Astrocyte of the spinal cord (primary cell): ENCODE measurements around the gene TMEM115.
A peak's percentile ranks its signal among the peaks of the same experiment; 100 is the strongest.

Experiments used
- DNase-seq: peaks from one replicate; pipeline ENCODE4 v3.0.0; 2011; ENCODE audit warnings: low read depth, low spot score
- H3K4me3 ChIP-seq: 2 replicates; pipeline ENCODE4 v1.5.1; 2011; ENCODE audit warnings: low read depth, mild to moderate bottlenecking, low read length, moderate library complexity
- CTCF ChIP-seq: IDR thresholded peaks from 2 replicates; pipeline ENCODE4 v1.5.1; 2012; ENCODE audit warnings: low read depth, mild to moderate bottlenecking, low read length, inconsistent platforms
- in situ Hi-C: cut with HindIII; loops from 2 replicates; pipeline ENCODE4 v1.10.0; 2017; ENCODE audit warnings: low sequenced_read_pairs

Gene TMEM115

GRCh38 chr3:50359760-50360110 is 414 bp upstream of the TMEM115 start:
- in situ Hi-C loops = no loop called here
- DNase-seq = no peak
- TF ChIP-seq CTCF = no peak
- H3K4me3 ChIP-seq = peak overlapping the region; percentile 88

- no peak for DNase-seq
- in situ Hi-C loops = no loop called here
- peak overlapping the region; percentile 88 for H3K4me3 ChIP-seq
- TF ChIP-seq CTCF = no peak
These were observed 888 bp downstream of the TMEM115 start for GRCh38 chr3:50358355-50358910.

GRCh38 chr3:50357481-50357880 is 1.8 kb downstream of the TMEM115 start:
- no peak for DNase-seq
- H3K4me3 ChIP-seq = peak overlapping the region; percentile 88
- no peak for TF ChIP-seq CTCF
- in situ Hi-C loops = no loop called here

- no peak for TF ChIP-seq CTCF
- peak overlapping the region; percentile 88 for H3K4me3 ChIP-seq
- no peak for DNase-seq
These were observed 2.8 kb downstream of the TMEM115 start for GRCh38 chr3:50356553-50356952.

GRCh38 chr3:50355829-50356552 is 3.3 kb downstream of the TMEM115 start:
- no peak for DNase-seq
- TF ChIP-seq CTCF = no peak
- in situ Hi-C loops = no loop called here
- H3K4me3 ChIP-seq = no peak overlapping the region

More at GRCh38 chr3:50356553-50356952, 2.8 kb downstream of the TMEM115 start:
- in situ Hi-C loops = no loop called here

GRCh38 chr3:50354850-50355249 is 4.5 kb downstream of the TMEM115 start:
- no peak overlapping the region for H3K4me3 ChIP-seq
- in situ Hi-C loops = no loop called here
- TF ChIP-seq CTCF = no peak
- DNase-seq = no peak
